Measurements from ENCODE around the gene PSIP1. TPM values are rescaled to one million over a fixed set of nuclear protein-coding genes. Genes with fewer than 3 reads are reported as not detected.

Gene PSIP1
- polyA plus RNA-seq, 3 donors: 14.7 to 20.2 (median 19.8) TPM

GRCh38 chr9:15512889-15513288, 2.1 kb upstream of the PSIP1 start:
- no peak overlapping the region for H3K4me3 Mint-ChIP-seq
- no peak for TF ChIP-seq CTCF (IDR thresholded peaks at IDR 0.05)
- no peaks in the 10 kb centered on the region for H3K27me3 Mint-ChIP-seq (ENCODE audit: low read depth in 3 of 3)
- Histone ChIP-seq H3K79me2 (ENCODE audit: insufficient read depth, low read length) (peaks cover 28% of the 10 kb centered on the region), H3K4me2 (replicated peaks; ENCODE audit: extremely low read depth, low read length, poor library complexity, severe bottlenecking) (peak overlapping the region; percentile 16), H3K9me3 (replicated peaks in 1 of 2; ENCODE audit: control insufficient read depth in 1 of 2, insufficient read depth in 1 of 2, low read length in 2 of 2) (no peaks in the 10 kb centered on the region), H3K4me3 (replicated peaks in 1 of 3; ENCODE audit: low read depth in 2 of 3, low read length in 3 of 3) (no peak overlapping the region), H3K27me3 (ENCODE audit: control insufficient read depth in 2 of 2, insufficient read depth in 2 of 2, low read length in 2 of 2) (no peaks in the 10 kb centered on the region), H3K4me1 (ENCODE audit: control insufficient read depth in 1 of 2, insufficient read depth in 2 of 2, low read length in 2 of 2) (peaks cover 17 to 27% of the 10 kb centered on the region in 2 donors), H3K9ac (ENCODE audit: insufficient read depth, low read length, poor library complexity, severe bottlenecking) (no peak overlapping the region), H3K36me3 (replicated peaks in 1 of 2; ENCODE audit: control insufficient read depth in 1 of 2, insufficient read depth in 2 of 2, low read length in 2 of 2) (peaks cover 0 to under 1% of the 10 kb centered on the region in 2 donors), H4K20me1 (ENCODE audit: insufficient read depth, low read length) (peaks cover 4% of the 10 kb centered on the region), H2AFZ (ENCODE audit: insufficient read depth, low read depth, low read length, poor library complexity, severe bottlenecking) (no peak overlapping the region), H3K27ac (ENCODE audit: low read depth in 1 of 2, low read length in 2 of 2) (no peak overlapping the region)
- no peak overlapping the region for H3K27ac Mint-ChIP-seq
- peaks cover 5 to 9% of the 10 kb centered on the region in 2 donors for H3K36me3 Mint-ChIP-seq
- no peak for DNase-seq
- no CpG with 5 or more reads among the region's 3 CpGs for WGBS (ENCODE audit: insufficient coverage)
- peaks cover 31% of the 10 kb centered on the region for H3K4me1 Mint-ChIP-seq
- intact Hi-C loops (cut with micrococcal nuclease): loop anchor here (5.0 to 10.0 kb wide), 3 partner anchors 39 to 91 kb away; partner anchors contain the start of genes CCDC171 (in 2 of the 2) and SNAPC3 (in 2 of the 2)
- peaks cover 0 to 3% (median 0%) of the 10 kb centered on the region in 7 donors for H3K9me3 Mint-ChIP-seq

- no peak overlapping the region for H3K27ac ChIP-seq (ENCODE audit: low read depth in 1 of 2, low read length in 2 of 2)
- Mint-ChIP-seq H3K36me3 (peaks cover 5 to 10% of the 10 kb centered on the region in 2 donors), H3K9me3 (peaks cover 0 to 3% (median 0%) of the 10 kb centered on the region in 7 donors), H3K27ac (peak overlapping the region in 2 of 7 donors; percentile 37 to 41), H3K4me1 (peaks cover 31% of the 10 kb centered on the region), H3K4me3 (no peak overlapping the region), H3K27me3 (ENCODE audit: low read depth in 3 of 3) (no peaks in the 10 kb centered on the region)
- no peak overlapping the region for H2AFZ ChIP-seq (ENCODE audit: insufficient read depth, low read depth, low read length, poor library complexity, severe bottlenecking)
- no peak overlapping the region for H3K4me2 ChIP-seq (replicated peaks; ENCODE audit: extremely low read depth, low read length, poor library complexity, severe bottlenecking)
- no CpG with 5 or more reads among the region's 1 CpG for WGBS (ENCODE audit: insufficient coverage)
- H3K27me3 ChIP-seq (ENCODE audit: control insufficient read depth in 2 of 2, insufficient read depth in 2 of 2, low read length in 2 of 2): no peaks in the 10 kb centered on the region
- H3K36me3 ChIP-seq (replicated peaks in 1 of 2; ENCODE audit: control insufficient read depth in 1 of 2, insufficient read depth in 2 of 2, low read length in 2 of 2): peaks cover 0 to 8% of the 10 kb centered on the region in 2 donors
- peaks cover 34% of the 10 kb centered on the region for H3K79me2 ChIP-seq (ENCODE audit: insufficient read depth, low read length)
- intact Hi-C loops (cut with micrococcal nuclease): loop anchor here (5.0 to 10.0 kb wide), 3 partner anchors 40 to 90 kb away; partner anchors contain the start of genes CCDC171 (in 2 of the 2) and SNAPC3 (in 2 of the 2)
- peaks cover 7% of the 10 kb centered on the region for H4K20me1 ChIP-seq (ENCODE audit: insufficient read depth, low read length)
- no peak for TF ChIP-seq CTCF (IDR thresholded peaks at IDR 0.05)
- H3K9ac ChIP-seq (ENCODE audit: insufficient read depth, low read length, poor library complexity, severe bottlenecking): no peak overlapping the region
- no peaks in the 10 kb centered on the region for H3K9me3 ChIP-seq (replicated peaks in 1 of 2; ENCODE audit: control insufficient read depth in 1 of 2, insufficient read depth in 1 of 2, low read length in 2 of 2)
- no peak overlapping the region for H3K4me3 ChIP-seq (replicated peaks in 1 of 3; ENCODE audit: low read depth in 2 of 3, low read length in 3 of 3)
- DNase-seq: peak in 2 of 3 donors; percentile 5 to 21
- peaks cover 17 to 27% of the 10 kb centered on the region in 2 donors for H3K4me1 ChIP-seq (ENCODE audit: control insufficient read depth in 1 of 2, insufficient read depth in 2 of 2, low read length in 2 of 2)
Measured at GRCh38 chr9:15512204-15512603, 1.4 kb upstream of the PSIP1 start.

All from CD14-positive monocyte (primary cell).